Retina (tissue), 1 donor: ENCODE data around the gene PUS3.
"Not testable (repeated sequence)": the region's sequence is repeated elsewhere in the genome, so short reads cannot be mapped to it uniquely, and the experiment has no call there.

Experiments
- DNase-seq: peaks from one replicate; pipeline ENCODE4 v3.0.0-alpha.2; 2016

The PUS3 gene

DNA sequence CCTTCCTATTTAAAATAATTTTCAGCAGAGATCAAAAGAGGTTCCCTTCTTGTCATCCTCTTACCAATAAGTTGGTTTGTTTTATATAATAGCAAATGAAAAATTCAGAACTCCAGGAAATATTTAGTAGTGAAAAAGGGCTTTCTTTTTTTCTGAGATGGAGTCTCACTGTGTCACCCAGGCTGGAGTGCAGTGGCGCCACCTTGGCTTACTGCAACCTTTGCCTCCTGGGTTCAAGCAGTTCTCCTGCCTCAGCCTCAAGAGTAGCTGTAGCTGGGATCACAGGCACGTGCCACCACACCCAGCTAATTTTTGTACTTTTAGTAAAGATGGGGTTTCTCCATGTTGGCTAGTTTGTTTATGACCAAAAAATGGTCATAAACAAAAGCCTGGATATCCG lies 11.6 kb upstream of the PUS3 start:
- DNase-seq = not testable (repeated sequence)

DNA sequence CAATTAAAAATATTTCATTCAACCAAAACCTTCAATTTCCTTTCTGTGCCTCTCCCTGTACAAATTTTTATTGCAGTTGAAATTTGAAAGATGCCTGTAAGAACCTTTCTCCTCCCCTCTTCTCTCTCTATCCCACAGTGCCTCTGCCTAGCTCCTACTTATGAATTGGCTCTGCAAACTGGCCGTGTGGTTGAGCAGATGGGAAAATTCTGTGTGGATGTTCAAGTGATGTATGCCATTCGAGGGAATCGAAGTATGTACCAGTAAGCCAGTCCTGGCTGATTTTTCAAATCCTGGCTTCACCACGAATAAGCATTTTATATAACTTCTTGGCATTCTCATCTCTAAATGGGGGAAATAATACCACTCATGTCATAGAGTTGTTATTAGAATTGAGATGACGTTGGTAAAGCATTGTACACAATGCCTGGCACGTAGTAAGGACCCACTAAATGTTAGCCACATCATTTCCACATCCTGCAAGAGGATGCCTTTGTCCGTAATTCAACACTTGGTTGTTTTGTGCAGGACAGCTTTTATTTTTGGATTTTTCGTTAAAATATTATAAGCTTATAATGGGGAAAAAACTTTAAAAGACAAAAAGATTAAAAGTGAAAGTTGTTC lies 7.3 kb upstream of the PUS3 start:
- no peak for DNase-seq

DNA sequence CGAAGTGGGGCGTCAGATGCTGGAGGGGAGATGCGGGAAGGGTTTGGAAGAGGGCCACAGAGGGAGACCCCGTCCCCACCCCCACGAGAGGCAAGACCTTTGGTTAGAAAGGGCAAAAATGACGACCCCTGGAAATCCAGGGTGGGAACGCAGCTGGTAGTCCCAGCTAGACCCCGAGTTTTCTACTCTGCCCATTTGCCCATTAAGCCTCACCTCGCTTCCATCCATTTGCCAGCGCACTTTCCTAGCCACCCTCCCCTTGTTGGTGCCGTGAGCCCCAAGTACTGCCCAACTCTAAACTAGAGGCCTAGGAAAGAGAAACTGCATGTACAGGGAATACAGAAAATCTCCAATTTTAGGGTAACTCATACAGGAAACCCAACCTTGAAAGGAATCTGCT lies 1.7 kb upstream of the PUS3 start:
- no peak for DNase-seq

DNA sequence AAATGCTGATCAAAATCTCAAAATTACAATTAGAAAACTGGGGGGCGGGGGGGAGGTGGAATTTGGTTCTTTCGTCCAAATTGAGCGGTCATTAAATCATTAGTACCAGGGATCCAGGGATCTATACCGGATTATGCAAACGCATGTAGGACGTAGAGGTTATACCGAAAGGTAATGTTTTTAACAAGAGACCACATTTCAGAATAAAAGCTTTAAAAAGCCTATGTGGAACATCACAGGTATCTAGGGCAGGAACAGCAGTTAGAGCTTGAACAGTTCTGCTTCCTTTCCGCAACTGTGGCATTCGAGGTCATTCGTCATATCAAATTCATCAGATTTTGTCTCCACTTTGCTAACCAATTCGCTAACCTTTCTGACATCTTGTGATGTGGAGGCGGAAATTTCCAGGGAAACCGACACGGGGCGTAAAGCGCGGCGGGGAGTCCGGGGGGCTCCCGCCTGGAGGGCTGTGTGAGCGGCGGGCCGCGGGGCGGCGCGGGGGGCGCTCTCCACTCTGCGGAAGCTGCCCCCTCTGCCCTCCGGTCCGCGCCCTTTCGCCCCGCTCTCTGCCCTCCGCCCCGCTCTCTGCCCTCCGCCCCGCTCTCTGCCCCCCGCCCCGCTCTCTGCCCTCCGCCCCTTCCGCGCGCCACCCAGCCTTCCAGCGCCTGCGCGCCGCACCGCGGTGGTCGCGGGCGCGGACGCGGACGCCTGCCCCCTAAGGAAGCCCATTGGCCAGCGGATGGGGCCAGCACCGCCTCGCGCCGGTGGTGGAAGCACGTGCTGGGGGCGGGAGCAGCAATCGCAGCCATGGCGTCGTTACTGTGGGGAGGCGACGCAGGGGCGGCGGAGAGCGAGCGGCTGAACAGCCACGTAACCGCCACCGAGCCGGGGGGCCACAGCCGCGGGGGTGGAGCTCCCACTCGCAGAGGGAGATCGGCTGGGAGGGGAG lies 979 bp upstream of the PUS3 start, which contains the start of gene DDX25:
Gene DDX25, plus strand, starts transcription at position 798 of the 949 bp plus-strand sequence. Its CDS starts 10 bp downstream, at position 808.
- peak; percentile 83 for DNase-seq

DNA sequence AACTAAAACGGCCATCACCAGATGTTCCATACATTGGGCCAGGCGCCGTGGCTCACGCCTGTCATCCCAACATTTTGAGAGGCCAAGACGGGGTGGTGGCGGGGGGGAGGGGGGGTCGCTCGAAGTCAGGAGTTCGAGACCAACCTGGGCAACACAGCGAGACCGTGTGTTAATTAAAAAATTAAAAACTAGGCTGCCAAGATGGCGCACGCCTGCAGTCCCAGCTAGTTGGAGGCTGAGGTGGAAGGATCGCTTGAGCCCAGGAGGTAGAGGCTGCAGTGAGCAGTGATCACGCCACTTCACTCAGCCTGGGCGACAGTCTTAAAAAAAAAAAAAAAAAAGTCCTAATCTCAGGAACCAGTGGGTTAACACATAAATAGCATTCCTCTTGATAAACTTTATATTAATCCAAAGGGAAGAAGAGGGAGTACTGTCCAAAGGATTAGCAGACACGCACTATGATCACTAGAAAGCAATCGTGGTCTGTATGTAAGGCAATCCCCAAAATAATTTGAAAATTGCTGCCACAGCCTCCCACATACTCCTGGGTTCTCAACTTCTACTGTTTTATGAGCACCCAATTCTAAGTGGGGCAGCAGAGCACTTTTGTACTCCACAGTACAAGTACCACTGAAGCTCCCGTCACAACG lies 604 bp downstream of the PUS3 start:
- DNase-seq = no peak

DNA sequence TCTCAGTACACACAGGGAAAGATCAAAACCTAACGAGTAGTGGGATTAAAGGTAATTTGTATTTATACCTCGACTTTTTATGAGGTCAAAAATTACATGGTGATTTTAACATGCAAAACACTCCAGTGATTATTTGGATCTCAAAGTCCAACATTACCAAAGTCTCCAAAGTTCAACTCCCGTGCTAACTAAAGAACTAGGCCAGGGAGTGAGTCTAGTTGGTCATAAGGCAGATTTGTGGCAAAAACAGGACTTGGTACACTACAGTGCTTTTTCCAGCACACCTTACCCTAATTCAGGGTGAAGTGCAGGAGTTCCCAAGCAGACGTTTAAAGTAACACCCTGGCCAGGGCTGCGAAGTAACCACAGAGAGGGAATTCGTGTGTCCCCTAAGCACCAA lies 1.1 kb downstream of the PUS3 start:
- DNase-seq = no peak

DNA sequence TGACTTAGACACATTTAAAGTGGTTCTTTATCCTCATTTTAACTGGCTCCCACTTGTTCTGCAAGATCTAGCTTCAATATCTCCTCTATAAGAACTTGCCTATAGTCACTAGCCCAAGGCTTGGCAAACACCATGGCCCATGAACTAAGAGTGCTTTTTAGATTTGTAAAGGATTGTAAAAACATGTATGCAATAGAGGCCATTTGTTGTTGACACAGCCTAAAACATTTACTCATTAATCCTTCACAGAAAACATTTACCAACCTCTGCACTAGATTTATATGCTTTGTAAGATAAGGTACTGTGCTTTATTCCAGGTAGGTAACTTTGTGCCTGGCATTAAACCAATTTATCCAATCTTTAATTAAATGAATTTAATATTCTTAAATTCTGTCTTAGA lies 10.0 kb downstream of the PUS3 start:
- DNase-seq = no peak

DNA sequence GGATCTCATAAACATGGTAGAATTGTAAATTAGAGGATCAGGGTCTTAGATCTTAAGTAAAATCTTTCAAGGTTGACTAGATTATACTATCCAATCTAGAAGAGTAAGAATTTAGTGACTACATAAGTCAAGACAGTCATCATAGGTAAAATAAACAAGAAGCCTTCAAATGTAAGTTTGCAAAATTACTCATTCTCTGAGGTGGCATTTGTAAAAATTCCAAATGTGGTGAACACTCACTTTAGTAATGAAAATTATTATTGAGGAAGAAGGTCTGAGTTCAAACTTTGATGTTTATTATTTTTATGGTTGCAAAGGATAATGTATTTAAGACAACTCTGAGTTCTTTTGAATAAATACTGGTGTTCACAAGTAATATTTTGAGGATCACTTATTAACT lies 10.9 kb downstream of the PUS3 start:
- no peak for DNase-seq

DNA sequence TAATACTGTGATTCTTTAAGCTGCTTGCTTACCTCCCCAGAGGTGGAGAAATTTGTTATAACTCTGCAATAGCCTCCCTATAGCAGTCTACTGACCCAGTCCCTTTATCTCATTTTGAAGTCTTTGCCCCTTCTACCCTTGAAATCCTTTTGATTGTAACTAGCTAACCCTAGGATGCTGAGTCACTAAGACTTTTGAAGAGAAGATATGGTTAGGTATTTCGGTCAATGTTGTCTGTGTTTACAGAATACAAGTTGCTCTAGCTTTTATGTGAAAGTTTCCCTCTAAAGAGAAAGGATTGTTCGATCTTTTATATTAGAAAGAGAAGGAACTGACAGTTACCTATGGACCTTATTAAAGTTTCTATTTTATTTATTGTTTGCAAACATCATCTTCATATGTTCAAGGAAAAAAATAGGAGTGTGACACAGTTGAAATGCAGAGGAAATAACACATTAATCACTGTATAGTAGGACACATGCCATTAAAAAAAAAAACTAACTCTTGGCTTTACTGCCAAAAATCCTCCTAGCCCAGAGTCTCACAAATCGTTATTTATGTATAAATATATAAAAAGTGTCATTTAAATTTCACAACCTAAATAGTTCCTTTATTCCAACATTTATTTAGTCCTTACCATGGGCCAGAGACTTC lies 12.4 kb downstream of the PUS3 start:
- DNase-seq = no peak

DNA sequence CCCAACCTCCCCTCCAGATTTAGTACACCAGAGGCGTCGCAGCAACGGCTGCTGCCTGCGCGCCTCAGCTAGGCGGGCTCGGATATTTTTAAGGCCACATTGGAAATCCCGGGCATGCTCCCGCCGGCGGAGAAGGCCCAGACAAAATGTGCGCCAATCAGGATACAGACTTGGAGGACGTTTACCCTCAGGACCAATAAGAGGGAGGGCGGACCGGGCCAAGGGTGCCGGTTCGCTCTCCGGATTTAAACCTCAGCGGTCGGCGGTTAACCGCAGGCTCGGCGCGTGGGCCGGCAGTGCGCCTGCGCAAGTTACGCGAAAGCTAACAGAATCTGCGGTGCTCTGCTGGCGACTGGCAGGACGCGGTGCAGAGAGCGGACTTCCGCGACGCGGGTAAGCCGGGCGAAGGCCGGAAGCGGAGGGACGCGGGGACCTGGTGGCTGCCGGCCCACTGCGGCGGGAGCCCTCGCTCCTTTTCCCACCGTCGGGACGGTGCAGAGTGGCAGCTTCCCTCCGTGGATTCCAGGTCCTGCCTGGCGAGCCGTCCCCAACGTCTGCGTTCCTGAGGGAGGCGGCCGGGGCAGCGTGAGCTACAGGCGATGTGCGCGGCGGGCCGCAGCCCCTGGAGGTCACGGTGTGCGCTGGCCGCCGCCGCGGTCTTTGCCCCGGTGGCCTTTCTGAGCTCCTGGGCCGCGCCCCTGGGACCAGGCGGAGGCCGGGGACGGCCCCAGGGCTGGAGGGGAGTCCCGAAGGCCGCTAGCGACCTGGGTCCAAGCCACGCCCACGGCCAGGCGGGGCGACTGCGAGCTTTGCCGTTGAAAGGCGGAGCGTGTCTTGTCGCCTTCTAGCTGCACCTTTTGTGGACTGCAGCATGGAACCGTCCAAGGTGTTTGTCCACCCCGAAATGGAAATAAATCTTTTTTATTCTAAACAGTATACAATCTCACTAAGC lies 15.4 kb downstream of the PUS3 start, which contains the start of gene HYLS1:
Gene HYLS1, plus strand, starts transcription at position 296 of the 952 bp plus-strand sequence. CDS start 11,701 bp downstream, outside the sequence.
- DNase-seq = peak; percentile 96

DNA sequence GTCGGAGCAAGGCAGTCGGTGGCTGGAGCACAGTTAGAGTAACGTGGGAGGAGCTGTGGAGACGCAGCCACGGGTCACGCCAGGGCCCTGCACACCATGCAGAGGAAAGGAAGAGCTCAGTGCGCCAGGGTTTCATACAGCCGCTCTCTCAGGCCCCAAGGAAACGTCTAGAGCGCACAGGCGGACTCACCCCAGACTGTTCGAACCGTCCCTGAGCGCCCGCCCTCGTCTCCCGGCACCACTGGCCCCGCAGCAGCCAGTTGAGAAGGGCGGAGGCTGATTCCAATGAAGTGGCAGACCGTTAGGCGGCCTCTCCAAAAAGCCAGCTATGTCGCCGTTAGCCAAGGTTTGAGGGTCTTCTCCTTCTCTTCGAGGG lies 16.0 kb downstream of the PUS3 start:
- DNase-seq = no peak

DNA sequence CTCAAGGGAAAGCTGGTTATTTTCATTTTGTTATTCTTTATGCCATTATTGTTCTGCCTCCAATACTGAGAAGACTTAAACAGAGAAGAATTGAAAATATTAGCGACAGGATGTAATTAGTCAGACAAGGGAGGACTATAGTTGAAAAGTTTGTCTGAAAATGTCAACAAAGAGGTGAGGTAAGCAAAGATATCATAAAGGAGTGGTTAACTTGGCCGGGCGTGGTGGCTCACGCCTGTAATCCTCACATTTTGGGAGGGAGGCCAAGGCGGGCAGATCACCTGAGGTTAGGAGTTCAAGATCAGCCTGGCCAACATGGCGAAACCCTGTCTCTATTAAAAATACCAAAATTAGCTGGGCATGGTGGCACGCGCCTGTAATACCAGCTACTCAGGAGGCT lies 19.6 kb downstream of the PUS3 start:
- no peak for DNase-seq

DNA sequence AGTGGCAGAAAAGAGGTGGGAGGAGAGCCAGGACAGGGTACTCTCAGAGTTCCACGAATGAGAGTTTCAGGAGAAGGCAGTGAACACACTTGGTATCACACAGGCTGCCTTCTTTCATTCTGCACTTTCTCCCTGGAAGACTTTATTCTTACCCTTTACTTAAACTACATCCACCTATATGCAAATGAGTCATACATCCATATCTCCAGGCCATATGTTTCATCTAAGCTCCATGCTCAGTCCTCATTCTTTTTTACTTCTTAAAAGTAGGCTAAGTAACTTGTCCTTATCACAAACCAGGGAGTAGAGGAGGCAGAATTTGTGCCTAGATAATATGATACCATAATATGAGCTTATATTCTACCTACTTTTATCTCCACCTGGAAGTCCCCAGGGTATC lies 21.7 kb downstream of the PUS3 start:
- DNase-seq = no peak

DNA sequence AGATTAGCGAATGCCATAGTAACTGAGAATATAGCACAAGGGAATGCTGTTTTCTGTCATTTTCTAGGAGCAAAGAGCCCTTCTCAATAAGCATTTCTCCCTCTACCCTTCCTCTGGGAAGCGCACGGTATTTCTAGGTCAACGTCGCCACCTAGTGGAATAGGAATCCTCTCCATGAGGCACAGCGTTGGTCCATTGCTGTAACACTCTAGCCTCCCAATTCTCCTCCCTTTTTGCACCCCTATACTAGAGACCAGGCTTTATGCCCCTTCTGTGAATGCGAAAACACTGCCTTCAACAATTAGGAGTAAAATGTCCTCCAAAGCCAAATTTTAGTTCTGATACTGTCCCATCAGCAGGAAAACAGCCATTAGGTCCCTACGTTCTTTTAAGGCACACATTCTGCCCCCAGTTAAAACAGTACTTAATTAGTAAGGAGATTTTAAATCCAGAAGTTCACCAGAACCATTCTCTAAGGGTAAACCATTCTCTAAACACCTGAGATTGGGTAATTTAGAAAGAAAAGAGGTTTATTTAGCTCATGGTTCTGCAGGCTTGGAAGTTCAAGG lies 28.4 kb downstream of the PUS3 start:
- DNase-seq = peak; percentile 64

DNA sequence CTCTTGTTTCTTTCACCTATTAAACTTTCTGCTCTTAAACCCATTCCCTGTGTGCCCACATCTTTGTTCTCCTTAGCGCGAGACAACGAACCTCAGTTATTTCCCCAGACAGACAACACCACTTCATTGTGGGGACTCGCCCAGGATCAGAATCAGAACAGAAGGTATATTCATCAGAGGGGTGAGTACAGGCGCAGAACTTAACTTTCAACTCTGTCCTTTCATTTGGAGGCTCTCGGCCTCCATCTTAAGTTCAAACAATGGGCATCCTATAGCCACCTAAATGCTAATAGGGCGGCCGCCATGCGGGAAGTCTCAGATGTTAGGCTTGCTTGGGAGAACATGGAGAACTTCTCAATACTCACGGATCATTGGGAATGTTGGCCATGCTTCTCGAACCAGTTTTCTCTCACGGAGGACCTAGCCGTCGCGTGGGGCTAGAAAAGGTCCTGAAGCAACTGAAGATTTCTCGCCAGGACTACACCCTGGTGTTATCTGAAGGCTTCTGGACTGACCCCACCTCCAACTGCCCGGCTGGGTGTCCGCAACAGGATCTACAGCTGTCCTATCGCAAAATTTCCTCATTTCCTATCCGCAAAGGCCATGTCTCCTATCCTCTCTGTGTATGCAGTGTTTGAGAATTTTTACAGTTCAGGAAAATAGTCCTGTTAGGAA lies 29.0 kb downstream of the PUS3 start:
- DNase-seq = no peak

DNA sequence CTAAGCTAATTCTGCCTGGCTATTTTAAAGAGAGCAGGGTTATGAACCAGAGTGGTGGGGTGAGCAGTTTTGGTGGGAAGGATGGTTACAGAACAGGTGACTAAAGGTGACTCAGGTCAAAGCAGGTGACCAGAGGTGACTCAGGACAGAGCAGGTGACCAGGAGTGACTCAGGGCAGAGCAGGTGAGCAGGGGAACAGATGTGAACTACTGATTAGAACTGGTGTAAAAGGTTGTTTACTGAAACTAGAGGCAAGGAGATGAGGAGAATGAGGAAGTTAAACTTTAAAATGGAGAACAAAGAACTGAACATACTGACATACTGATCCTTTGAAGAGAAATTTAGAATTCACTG lies 30.9 kb downstream of the PUS3 start:
- no peak for DNase-seq

DNA sequence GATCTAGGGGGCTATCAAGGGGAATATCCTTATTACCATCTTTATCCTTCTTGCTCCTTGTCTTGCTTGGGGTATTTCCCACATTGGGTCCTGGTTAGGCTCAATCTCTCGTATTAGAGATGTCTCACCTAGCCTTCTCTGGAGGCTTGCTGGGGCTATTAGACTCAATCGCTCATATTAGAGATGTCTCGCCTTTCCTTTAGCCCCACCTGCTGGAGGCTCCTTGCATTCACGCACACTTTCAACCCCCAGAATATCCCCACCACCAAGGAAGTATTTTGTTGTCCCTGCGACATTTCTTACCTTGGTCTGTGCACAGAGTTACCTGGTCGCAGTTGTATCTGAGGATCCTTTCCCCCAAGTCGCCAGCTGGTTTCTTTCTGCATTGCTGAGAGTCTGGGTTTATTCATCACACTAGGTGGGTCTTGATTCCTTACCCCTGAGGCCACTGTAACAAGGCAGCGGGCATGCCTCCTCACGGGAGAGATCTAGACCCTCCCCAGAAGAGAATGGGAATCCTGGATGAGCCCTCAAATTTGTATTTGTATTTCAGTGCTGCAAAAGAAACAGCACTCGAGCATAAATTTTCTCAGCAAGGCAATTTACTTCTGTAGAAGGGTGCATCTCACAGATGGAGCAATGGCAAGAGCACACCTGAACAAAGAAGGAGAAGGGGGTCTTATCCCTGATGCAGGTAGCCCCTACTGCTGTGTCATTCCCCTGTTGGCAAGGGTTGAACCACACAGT lies 31.4 kb downstream of the PUS3 start:
- DNase-seq = peak; percentile 45

DNA sequence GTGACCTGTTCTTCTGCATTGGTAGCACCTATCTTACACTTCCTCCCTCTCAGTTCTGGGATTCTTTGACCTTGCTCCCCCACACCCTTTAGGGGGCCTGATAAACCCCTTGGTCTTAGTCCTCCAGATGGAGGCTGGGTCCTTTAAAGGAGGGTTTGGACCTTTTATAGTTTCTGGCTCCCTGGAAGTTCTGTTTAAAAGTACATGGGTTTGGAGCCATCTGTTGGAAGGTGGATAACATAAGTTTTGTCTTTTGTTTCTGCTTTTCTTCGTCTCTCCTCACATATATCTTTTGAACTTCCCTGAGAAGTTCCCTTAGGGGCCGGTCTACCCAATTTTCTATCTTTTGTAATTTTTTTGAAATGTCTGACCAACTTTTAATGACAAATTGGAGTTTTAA lies 33.5 kb downstream of the PUS3 start:
- DNase-seq = no peak

DNA sequence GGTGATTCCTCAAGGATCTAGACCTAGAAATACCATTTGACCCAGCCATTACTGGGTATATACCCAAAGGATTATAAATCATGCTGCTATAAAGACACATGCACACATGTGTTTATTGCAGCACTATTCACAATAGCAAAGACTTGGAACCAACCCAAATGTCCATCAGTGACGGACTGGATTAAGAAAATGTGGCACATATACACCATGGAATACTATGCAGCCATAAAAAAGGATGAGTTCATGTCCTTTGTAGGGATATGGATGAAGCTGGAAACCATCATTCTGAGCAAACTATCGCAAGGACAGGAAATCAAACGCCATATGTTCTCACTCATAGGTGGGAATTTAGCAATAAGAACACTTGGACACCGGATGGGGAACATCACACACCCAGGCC lies 37.7 kb downstream of the PUS3 start:
- DNase-seq = not testable (repeated sequence)

DNA sequence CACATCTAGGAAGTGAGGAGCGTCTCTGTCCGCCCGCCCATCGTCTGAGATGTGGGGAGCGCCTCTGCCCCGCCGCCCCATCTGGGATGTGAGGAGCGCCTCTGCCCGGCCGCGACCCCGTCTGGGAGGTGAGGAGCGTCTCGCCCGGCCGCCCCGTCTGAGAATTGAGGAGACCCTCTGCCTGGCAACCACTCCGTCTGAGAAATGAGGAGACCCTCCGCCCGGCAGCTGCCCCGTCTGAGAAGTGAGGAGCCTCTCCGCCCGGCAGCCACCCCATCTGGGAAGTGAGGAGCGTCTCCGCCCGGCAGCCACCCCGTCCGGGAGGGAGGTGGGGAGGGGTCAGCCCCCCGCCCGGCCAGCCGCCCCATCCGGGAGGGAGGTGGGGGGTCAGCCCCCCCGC lies 40.2 kb downstream of the PUS3 start:
- not testable (repeated sequence) for DNase-seq
